Mammary epithelial cell (primary cell): ENCODE measurements around the gene GPRC5D.

Experiments
- EZH2 ChIP-seq: IDR thresholded peaks from 2 replicates; pipeline ENCODE4 v1.6.1; 2012; ENCODE audit warnings: low read length, inconsistent platforms, borderline replicate concordance
- TF ChIP-seq, protein P1 (sequence below), 2 donors: IDR thresholded peaks in 1 of 2; conservative IDR thresholded peaks in 1 of 2; 2 replicates each; pipeline ENCODE4 v1.5.1; 2011 to 2012; ENCODE audit warnings: inconsistent platforms in 2 of 2, low read length in 2 of 2, mild to moderate bottlenecking in 2 of 2, control low read depth in 1 of 2, low read depth in 1 of 2; ENCODE audit not compliant: insufficient read depth in 1 of 2; ENCODE audit errors: extremely low read depth in 1 of 2

- TF ChIP-seq, protein P1, sequence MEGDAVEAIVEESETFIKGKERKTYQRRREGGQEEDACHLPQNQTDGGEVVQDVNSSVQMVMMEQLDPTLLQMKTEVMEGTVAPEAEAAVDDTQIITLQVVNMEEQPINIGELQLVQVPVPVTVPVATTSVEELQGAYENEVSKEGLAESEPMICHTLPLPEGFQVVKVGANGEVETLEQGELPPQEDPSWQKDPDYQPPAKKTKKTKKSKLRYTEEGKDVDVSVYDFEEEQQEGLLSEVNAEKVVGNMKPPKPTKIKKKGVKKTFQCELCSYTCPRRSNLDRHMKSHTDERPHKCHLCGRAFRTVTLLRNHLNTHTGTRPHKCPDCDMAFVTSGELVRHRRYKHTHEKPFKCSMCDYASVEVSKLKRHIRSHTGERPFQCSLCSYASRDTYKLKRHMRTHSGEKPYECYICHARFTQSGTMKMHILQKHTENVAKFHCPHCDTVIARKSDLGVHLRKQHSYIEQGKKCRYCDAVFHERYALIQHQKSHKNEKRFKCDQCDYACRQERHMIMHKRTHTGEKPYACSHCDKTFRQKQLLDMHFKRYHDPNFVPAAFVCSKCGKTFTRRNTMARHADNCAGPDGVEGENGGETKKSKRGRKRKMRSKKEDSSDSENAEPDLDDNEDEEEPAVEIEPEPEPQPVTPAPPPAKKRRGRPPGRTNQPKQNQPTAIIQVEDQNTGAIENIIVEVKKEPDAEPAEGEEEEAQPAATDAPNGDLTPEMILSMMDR (conservative IDR thresholded peaks at IDR 0.05 in 1 of 2, IDR thresholded peaks at IDR 0.05 in 1 of 2; ENCODE audit: extremely low read depth in 1 of 2, insufficient read depth in 1 of 2, low read depth in 1 of 2, low read length in 2 of 2), result no peak
- no peak for TF ChIP-seq EZH2
Observed at GRCh38 chr12:12934556-12934955, 17.4 kb downstream of the GPRC5D start.
